ENCODE measurements around the gene RNF168. TPM values are rescaled to one million over a fixed set of nuclear protein-coding genes. Genes with fewer than 3 reads are reported as not detected.
A peak's percentile ranks its signal among the peaks of the same experiment; 100 is the strongest.
"Not testable (repeated sequence)": the region's sequence is repeated elsewhere in the genome, so short reads cannot be mapped to it uniquely, and the experiment has no call there.

Gene RNF168
- total and polyA plus RNA-seq, 8 donors: 3.2 to 10.8 (median 6.5) TPM

DNA sequence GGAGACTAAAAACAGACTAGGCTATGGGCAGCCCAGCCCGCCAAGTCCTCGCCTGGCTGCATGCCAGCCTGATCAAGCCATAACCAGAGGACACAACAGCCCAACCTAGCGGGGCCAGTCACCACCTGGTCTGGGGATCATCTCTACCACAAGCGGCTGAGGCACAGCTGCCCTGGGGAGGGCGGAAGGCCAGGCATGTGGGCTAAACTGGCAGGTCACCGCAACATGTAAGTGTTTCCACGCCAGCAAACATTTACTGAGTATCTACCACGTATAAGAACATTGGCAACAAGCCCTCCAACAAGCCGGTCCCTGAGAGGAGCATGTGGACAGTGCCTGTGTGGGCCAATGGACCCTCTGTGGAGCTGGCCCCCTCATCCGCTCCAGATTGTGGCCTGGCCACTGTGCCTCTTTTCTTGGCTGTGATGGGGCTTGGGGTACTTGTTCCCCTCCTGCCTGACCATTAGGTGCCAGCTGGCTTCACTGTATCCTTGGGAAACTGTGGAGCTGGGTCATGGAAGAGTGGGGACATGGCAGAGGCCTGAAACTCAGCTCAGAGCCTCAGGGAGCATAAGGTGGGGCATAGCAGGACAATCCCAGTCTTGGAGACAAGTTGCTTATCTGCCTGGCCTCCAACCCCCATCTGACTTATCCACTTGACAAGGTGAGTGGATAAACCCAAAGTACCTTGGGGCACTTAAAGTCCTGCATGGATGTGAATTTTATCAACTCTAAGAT lies 80.4 kb downstream of the RNF168 start:
- no peaks in the 10 kb centered on the region for H3K9me3 ChIP-seq
- no peak overlapping the region for H3K4me3 ChIP-seq
- FAIRE-seq: no peak
- intact Hi-C loops (cut with DNase I): no loop called here
- H3K27ac ChIP-seq: peak overlapping the region; percentile 11 to 44 (median 34)
- peaks cover 9 to 18% (median 10%) of the 10 kb centered on the region in 3 donors for H3K4me1 ChIP-seq
- peak; percentile 88 to 91 (median 89) for ATAC-seq
- DNase-seq: peak; percentile 45 to 93 (median 78)
- TF ChIP-seq, protein P1, sequence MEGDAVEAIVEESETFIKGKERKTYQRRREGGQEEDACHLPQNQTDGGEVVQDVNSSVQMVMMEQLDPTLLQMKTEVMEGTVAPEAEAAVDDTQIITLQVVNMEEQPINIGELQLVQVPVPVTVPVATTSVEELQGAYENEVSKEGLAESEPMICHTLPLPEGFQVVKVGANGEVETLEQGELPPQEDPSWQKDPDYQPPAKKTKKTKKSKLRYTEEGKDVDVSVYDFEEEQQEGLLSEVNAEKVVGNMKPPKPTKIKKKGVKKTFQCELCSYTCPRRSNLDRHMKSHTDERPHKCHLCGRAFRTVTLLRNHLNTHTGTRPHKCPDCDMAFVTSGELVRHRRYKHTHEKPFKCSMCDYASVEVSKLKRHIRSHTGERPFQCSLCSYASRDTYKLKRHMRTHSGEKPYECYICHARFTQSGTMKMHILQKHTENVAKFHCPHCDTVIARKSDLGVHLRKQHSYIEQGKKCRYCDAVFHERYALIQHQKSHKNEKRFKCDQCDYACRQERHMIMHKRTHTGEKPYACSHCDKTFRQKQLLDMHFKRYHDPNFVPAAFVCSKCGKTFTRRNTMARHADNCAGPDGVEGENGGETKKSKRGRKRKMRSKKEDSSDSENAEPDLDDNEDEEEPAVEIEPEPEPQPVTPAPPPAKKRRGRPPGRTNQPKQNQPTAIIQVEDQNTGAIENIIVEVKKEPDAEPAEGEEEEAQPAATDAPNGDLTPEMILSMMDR (IDR thresholded peaks at IDR 0.05): no peak
- H3K27me3 ChIP-seq: no peaks in the 10 kb centered on the region
- 29 to 31% methylated on average over 10 of the region's 10 CpGs for WGBS, 2 donors
- H3K36me3 ChIP-seq: no peaks in the 10 kb centered on the region

- H3K9me3 ChIP-seq; DNase-seq; H3K27ac ChIP-seq; H3K4me3 ChIP-seq; H3K27me3 ChIP-seq; intact Hi-C loops (cut with DNase I); ATAC-seq; H3K36me3 ChIP-seq; FAIRE-seq: not testable (repeated sequence)
- peaks cover 9 to 18% (median 10%) of the 10 kb centered on the region in 3 donors for H3K4me1 ChIP-seq
- 96% methylated on average over 5 of the region's 5 CpGs for WGBS, 2 donors
Measured at GRCh38 chr3:196421668-196422067, 81.9 kb downstream of the RNF168 start.

GRCh38 chr3:196419386-196419785 lies 84.2 kb downstream of the RNF168 start:
- H3K9me3 ChIP-seq: no peaks in the 10 kb centered on the region
- no peak overlapping the region for H3K4me3 ChIP-seq
- 87 to 94% methylated on average over 6 of the region's 6 CpGs for WGBS, 2 donors
- H3K36me3 ChIP-seq: no peaks in the 10 kb centered on the region
- peaks cover 9 to 18% (median 10%) of the 10 kb centered on the region in 3 donors for H3K4me1 ChIP-seq
- no peak for DNase-seq
- intact Hi-C loops (cut with DNase I): no loop called here
- H3K27ac ChIP-seq: no peak overlapping the region
- ATAC-seq: no peak
- no peak for FAIRE-seq
- TF ChIP-seq, protein P1 (IDR thresholded peaks at IDR 0.05): no peak
- no peaks in the 10 kb centered on the region for H3K27me3 ChIP-seq

Other genes starting within 250 kb of the RNF168 start
- 10 to 100 TPM; 14.1 to 26.0 (median 18.1) TPM for gene PCYT1A, start 216.0 kb downstream of the RNF168 start, total RNA-seq
- 10 to 100 TPM; 15.7 to 16.8 TPM for gene PCYT1A, start 216.0 kb downstream of the RNF168 start, polyA plus RNA-seq
- gene DYNLT2B, start 185.5 kb downstream of the RNF168 start, total RNA-seq: 1 to 10 TPM; 2.2 to 4.0 (median 2.6) TPM
- 10 to 100 TPM in 1 of 2 donors, 1 to 10 TPM in 1; 7.9 to 19.5 TPM for gene DYNLT2B, start 185.5 kb downstream of the RNF168 start, polyA plus RNA-seq
- gene TM4SF19, start 165.4 kb downstream of the RNF168 start, total RNA-seq: 1 to 10 TPM in 2 of 6 donors, not detected in 4; 1.9 to 2.4 TPM
- under 1 TPM in 1 of 2 donors, not detected in 1; 0.99 TPM for gene TM4SF19, start 165.4 kb downstream of the RNF168 start, polyA plus RNA-seq
- gene UBXN7, start 71.3 kb downstream of the RNF168 start, total RNA-seq: 10 to 100 TPM; 18.3 to 39.0 (median 23.2) TPM
- gene UBXN7, start 71.3 kb downstream of the RNF168 start, polyA plus RNA-seq: 1 to 10 TPM; 4.2 to 5.9 TPM
- gene SMCO1, start 11.6 kb upstream of the RNF168 start, total RNA-seq: not detected
- gene SMCO1, start 11.6 kb upstream of the RNF168 start, polyA plus RNA-seq: under 1 TPM in 1 of 2 donors, not detected in 1; 0.05 TPM
- gene WDR53, start 64.8 kb upstream of the RNF168 start, total RNA-seq: 1 to 10 TPM; 3.2 to 5.6 (median 3.5) TPM
- gene WDR53, start 64.8 kb upstream of the RNF168 start, polyA plus RNA-seq: 10 to 100 TPM in 1 of 2 donors, 1 to 10 TPM in 1; 6.7 to 10.6 TPM
- 1 to 10 TPM; 2.0 to 5.0 (median 3.1) TPM for gene FBXO45, start 64.9 kb upstream of the RNF168 start, total RNA-seq
- 1 to 10 TPM; 1.2 to 3.1 TPM for gene FBXO45, start 64.9 kb upstream of the RNF168 start, polyA plus RNA-seq
- 1 to 10 TPM in 3 of 6 donors, under 1 TPM in 3; 0.37 to 3.6 (median 1.0) TPM for gene NRROS, start 135.9 kb upstream of the RNF168 start, total RNA-seq
- gene NRROS, start 135.9 kb upstream of the RNF168 start, polyA plus RNA-seq: 1 to 10 TPM in 1 of 2 donors, under 1 TPM in 1; 0.61 to 1.4 TPM
- 1 to 10 TPM in 1 of 6 donors, under 1 TPM in 5; 0.23 to 1.4 (median 0.57) TPM for gene CEP19, start 208.5 kb upstream of the RNF168 start, total RNA-seq
- under 1 TPM; 0.52 to 0.53 TPM for gene CEP19, start 208.5 kb upstream of the RNF168 start, polyA plus RNA-seq
- gene PIGX, start 208.6 kb upstream of the RNF168 start, total RNA-seq: 10 to 100 TPM in 2 of 6 donors, 1 to 10 TPM in 4; 8.6 to 12.2 (median 9.5) TPM
- 10 to 100 TPM in 1 of 2 donors, 1 to 10 TPM in 1; 4.5 to 11.1 TPM for gene PIGX, start 208.6 kb upstream of the RNF168 start, polyA plus RNA-seq
- gene PAK2, start 236.1 kb upstream of the RNF168 start, total RNA-seq: 10 to 100 TPM; 12.4 to 36.2 (median 22.0) TPM
- 1 to 10 TPM; 7.5 to 9.8 TPM for gene PAK2, start 236.1 kb upstream of the RNF168 start, polyA plus RNA-seq

All from pancreas (tissue), 10 donors.